ENCODE data around the gene SPRR1A. TPM values are rescaled to one million over a fixed set of nuclear protein-coding genes. Genes with fewer than 3 reads are reported as not detected.

The SPRR1A gene, protein sequence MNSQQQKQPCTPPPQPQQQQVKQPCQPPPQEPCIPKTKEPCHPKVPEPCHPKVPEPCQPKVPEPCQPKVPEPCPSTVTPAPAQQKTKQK
- total RNA-seq (ENCODE audit: low replicate concordance) = not detected in 2 replicates

DNA sequence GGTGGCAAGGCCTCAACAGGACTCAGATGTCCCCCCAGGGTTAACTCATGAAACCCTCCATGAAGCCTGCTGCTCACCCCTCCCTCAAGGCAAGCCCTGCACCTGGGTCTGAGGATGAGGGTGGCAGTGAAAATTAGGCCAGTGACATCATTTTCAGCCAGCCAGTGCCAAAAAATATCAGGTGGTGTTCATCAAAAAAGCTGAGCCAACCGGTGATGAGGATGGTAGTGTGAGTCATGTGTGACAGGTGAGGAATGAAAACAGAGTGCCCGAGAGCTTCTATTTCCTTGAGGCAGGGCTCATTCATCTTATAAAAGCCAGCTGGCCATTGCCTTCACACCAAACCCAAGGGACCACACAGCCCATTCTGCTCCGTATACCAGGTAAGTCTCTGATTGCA is at the start of gene SPRR1A:
Gene SPRR1A, plus strand, starts transcription at position 339 of the 400 bp plus-strand sequence. CDS start 1,150 bp downstream, outside the sequence.
- Histone ChIP-seq H3K9ac (no peak within 1 kb of the TSS), H3K4me1 (no peaks in the 10 kb centered on the region), H3K9me3 (ENCODE audit: low read depth) (peaks cover 17% of the 10 kb centered on the region), H2AFZ (replicated peaks) (no peak within 1 kb of the TSS), H4K20me1 (ENCODE audit: low read depth) (no peaks in the 10 kb centered on the region), H3K4me2 (no peak within 1 kb of the TSS), H3K27me3 (no peaks in the 10 kb centered on the region), H3K36me3 (no peaks in the 10 kb centered on the region), H3K27ac (no peak within 1 kb of the TSS), H3K4me3 (no peak within 1 kb of the TSS), H3K79me2 (ENCODE audit: low read depth) (no peaks in the 10 kb centered on the region), H3F3A (ENCODE audit: low read depth) (no peaks in the 10 kb centered on the region)
- no peaks in the 10 kb centered on the region for H3K9me3 Mint-ChIP-seq
- TF ChIP-seq EZH2phosphoT487 (IDR thresholded peaks at IDR 0.05) (no peak), EZH2 (IDR thresholded peaks at IDR 0.05) (no peak)
- TF ChIP-seq, protein P1, sequence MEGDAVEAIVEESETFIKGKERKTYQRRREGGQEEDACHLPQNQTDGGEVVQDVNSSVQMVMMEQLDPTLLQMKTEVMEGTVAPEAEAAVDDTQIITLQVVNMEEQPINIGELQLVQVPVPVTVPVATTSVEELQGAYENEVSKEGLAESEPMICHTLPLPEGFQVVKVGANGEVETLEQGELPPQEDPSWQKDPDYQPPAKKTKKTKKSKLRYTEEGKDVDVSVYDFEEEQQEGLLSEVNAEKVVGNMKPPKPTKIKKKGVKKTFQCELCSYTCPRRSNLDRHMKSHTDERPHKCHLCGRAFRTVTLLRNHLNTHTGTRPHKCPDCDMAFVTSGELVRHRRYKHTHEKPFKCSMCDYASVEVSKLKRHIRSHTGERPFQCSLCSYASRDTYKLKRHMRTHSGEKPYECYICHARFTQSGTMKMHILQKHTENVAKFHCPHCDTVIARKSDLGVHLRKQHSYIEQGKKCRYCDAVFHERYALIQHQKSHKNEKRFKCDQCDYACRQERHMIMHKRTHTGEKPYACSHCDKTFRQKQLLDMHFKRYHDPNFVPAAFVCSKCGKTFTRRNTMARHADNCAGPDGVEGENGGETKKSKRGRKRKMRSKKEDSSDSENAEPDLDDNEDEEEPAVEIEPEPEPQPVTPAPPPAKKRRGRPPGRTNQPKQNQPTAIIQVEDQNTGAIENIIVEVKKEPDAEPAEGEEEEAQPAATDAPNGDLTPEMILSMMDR (IDR thresholded peaks at IDR 0.05) = no peak
- H3K27ac Mint-ChIP-seq = no peak within 1 kb of the TSS
- no peak for DNase-seq (ENCODE audit: low spot score)
- H3K4me3 Mint-ChIP-seq = no peak within 1 kb of the TSS
- peaks cover 7% of the 10 kb centered on the region for H3K27me3 Mint-ChIP-seq (ENCODE audit: insufficient read depth, low read depth)
- no peaks in the 10 kb centered on the region for H3K36me3 Mint-ChIP-seq
- H3K4me1 Mint-ChIP-seq = no peaks in the 10 kb centered on the region

DNA sequence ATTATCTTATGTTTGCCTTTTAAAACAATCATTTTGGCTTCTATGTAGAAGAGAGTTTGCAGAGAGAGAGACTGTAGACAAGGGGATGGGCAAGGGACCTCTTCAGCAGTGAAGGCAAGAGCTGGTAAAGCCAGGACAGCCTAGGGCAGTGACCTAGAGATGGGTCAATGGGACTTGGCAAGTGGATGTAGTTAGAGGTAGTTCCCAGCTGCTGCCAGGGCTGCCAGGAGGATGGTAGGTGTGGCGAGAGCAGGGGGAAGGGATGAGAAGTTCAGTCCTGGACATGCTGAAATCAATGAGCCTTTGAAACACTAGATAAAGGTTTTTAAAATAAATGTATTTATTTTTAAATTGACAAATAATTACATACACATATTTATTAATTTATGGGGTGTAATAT is 43.3 kb upstream of the SPRR1A start:
- Histone ChIP-seq H3K4me2 (no peak overlapping the region), H3K4me1 (no peaks in the 10 kb centered on the region), H2AFZ (replicated peaks) (no peak overlapping the region), H3K4me3 (no peak overlapping the region), H4K20me1 (ENCODE audit: low read depth) (no peaks in the 10 kb centered on the region), H3K9me3 (ENCODE audit: low read depth) (no peaks in the 10 kb centered on the region), H3K9ac (no peak overlapping the region), H3K79me2 (ENCODE audit: low read depth) (no peaks in the 10 kb centered on the region), H3K36me3 (no peaks in the 10 kb centered on the region), H3K27ac (no peak overlapping the region), H3K27me3 (no peaks in the 10 kb centered on the region), H3F3A (ENCODE audit: low read depth) (no peaks in the 10 kb centered on the region)
- peaks cover 2% of the 10 kb centered on the region for H3K27me3 Mint-ChIP-seq (ENCODE audit: insufficient read depth, low read depth)
- no peak for DNase-seq (ENCODE audit: low spot score)
- H3K4me3 Mint-ChIP-seq = no peak overlapping the region
- H3K27ac Mint-ChIP-seq = no peak overlapping the region
- no peak for TF ChIP-seq EZH2 (IDR thresholded peaks at IDR 0.05)
- TF ChIP-seq, protein P1 (IDR thresholded peaks at IDR 0.05) = no peak
- no peak for TF ChIP-seq EZH2phosphoT487 (IDR thresholded peaks at IDR 0.05)
- no peaks in the 10 kb centered on the region for H3K9me3 Mint-ChIP-seq
- H3K36me3 Mint-ChIP-seq = no peaks in the 10 kb centered on the region
- H3K4me1 Mint-ChIP-seq = no peaks in the 10 kb centered on the region

DNA sequence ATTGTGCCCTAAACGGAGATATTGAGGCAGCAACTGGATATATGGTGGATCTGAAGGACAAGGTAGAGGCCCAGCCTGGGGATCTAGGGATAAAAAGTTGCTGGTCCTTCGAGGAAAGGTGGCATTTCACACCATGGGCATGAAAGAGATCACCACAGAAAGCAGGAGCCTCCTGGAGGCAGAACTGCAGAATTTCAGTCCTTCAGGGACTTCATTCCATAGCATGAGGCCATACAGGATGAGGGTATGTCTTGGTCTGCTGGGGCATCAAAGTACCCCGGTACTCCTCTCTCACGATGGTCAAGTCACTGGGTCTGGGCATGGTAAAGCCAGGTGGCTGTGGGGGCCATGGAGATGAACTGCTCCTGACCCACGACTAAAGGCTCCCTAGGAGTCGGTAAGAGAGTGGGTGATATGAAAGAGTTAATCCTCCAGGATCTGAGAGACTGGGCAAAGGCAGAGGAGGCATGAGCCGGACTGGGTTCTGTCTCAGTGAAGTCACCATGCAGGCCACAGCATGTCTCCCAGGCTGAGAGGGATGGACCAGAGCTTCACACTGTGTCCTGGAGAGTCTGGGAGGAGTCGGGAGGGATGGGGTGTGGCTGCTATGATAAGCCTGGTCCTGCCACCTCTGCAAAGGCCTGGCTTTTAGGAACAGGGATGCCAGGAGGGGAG is 42.7 kb upstream of the SPRR1A start:
- H3K27me3 Mint-ChIP-seq (ENCODE audit: insufficient read depth, low read depth) = peaks cover 2% of the 10 kb centered on the region
- Histone ChIP-seq H3K4me1 (no peaks in the 10 kb centered on the region), H3K4me2 (no peak overlapping the region), H3K4me3 (no peak overlapping the region), H3K79me2 (ENCODE audit: low read depth) (no peaks in the 10 kb centered on the region), H3K9me3 (ENCODE audit: low read depth) (peaks cover 2% of the 10 kb centered on the region), H3F3A (ENCODE audit: low read depth) (no peaks in the 10 kb centered on the region), H4K20me1 (ENCODE audit: low read depth) (no peaks in the 10 kb centered on the region), H3K36me3 (no peaks in the 10 kb centered on the region), H3K9ac (no peak overlapping the region), H3K27ac (no peak overlapping the region), H2AFZ (replicated peaks) (no peak overlapping the region), H3K27me3 (no peaks in the 10 kb centered on the region)
- no peak overlapping the region for H3K4me3 Mint-ChIP-seq
- H3K36me3 Mint-ChIP-seq = no peaks in the 10 kb centered on the region
- DNase-seq (ENCODE audit: low spot score) = no peak
- no peak for TF ChIP-seq EZH2phosphoT487 (IDR thresholded peaks at IDR 0.05)
- TF ChIP-seq EZH2 (IDR thresholded peaks at IDR 0.05) = no peak
- TF ChIP-seq, protein P1 (IDR thresholded peaks at IDR 0.05) = no peak
- no peaks in the 10 kb centered on the region for H3K9me3 Mint-ChIP-seq
- H3K27ac Mint-ChIP-seq = no peak overlapping the region
- H3K4me1 Mint-ChIP-seq = no peaks in the 10 kb centered on the region

Measured in neural progenitor cell (in vitro differentiated cells).